GM23338 (cell line): ENCODE data around the gene UBE3B. TPM values are rescaled to one million over a fixed set of nuclear protein-coding genes. Genes with fewer than 3 reads are reported as not detected.

Experiments
- ATAC-seq: fragments of 200-7000 bp; cut with Tn5 transposase; 3 replicates; pipeline ENCODE4 v1.9.1; 2020
- DNase-seq: peaks from one replicate; pipeline ENCODE4 v3.0.0-alpha.2; 2015; ENCODE audit warnings: low spot score
- H2AFZ ChIP-seq: fragments of 200-600 bp; sonication (generic); 2 replicates; pipeline ENCODE4 v1.8.0; 2016; ENCODE audit warnings: antibody characterized with exemption, mild to moderate bottlenecking, moderate library complexity
- H3F3A ChIP-seq: fragments of 200-600 bp; sonication (generic); replicated peaks from 2 replicates; pipeline ENCODE4 v1.8.0; 2017; ENCODE audit warnings: antibody characterized with exemption, mixed run types, low read depth
- H3K27ac ChIP-seq: fragments of 200-600 bp; sonication (generic); 2 replicates; pipeline ENCODE4 v1.6.1; 2016; ENCODE audit warnings: low read depth
- H3K27me3 ChIP-seq: fragments of 200-600 bp; sonication (generic); 2 replicates; pipeline ENCODE4 v1.8.0; 2016; ENCODE audit warnings: mild to moderate bottlenecking, mixed run types, moderate library complexity; ENCODE audit not compliant: insufficient read depth
- H3K36me3 ChIP-seq: fragments of 200-600 bp; sonication (generic); 2 replicates; pipeline ENCODE4 v1.8.0; 2016; ENCODE audit warnings: mild to moderate bottlenecking; ENCODE audit not compliant: insufficient read depth
- H3K4me1 ChIP-seq: fragments of 200-600 bp; sonication (generic); 2 replicates; pipeline ENCODE4 v1.8.0; 2016; ENCODE audit warnings: mild to moderate bottlenecking, moderate library complexity; ENCODE audit not compliant: insufficient read depth
- H3K4me2 ChIP-seq: fragments of 200-600 bp; sonication (generic); 2 replicates; pipeline ENCODE4 v1.7.1; 2017; ENCODE audit warnings: mixed run types
- H3K4me3 ChIP-seq: fragments of 200-600 bp; sonication (generic); 2 replicates; pipeline ENCODE4 v1.6.1; 2016; ENCODE audit warnings: mixed run types
- H3K79me2 ChIP-seq: fragments of 200-600 bp; sonication (generic); replicated peaks from 2 replicates; pipeline ENCODE4 v1.8.0; 2017; ENCODE audit warnings: mild to moderate bottlenecking; ENCODE audit not compliant: insufficient read depth
- H3K9me2 ChIP-seq: fragments of 200-600 bp; sonication (generic); 2 replicates; pipeline ENCODE4 v1.8.0; 2017; ENCODE audit not compliant: insufficient read depth
- H4K20me1 ChIP-seq: fragments of 200-600 bp; sonication (generic); replicated peaks from 2 replicates; pipeline ENCODE4 v1.8.0; 2017; ENCODE audit warnings: mild to moderate bottlenecking; ENCODE audit not compliant: insufficient read depth
- H3K27ac Mint-ChIP-seq: 2 replicates; pipeline ENCODE4 v1.8.0; 2020; ENCODE audit warnings: inconsistent platforms, mild to moderate bottlenecking, moderate library complexity, mixed read lengths
- H3K27me3 Mint-ChIP-seq: 3 replicates; pipeline ENCODE4 v1.8.0; 2022; ENCODE audit warnings: low read depth, mild to moderate bottlenecking, moderate library complexity, mixed read lengths, inconsistent platforms; ENCODE audit not compliant: insufficient read depth, poor library complexity
- H3K36me3 Mint-ChIP-seq: 3 replicates; pipeline ENCODE4 v1.8.0; 2021; ENCODE audit warnings: low read depth, mild to moderate bottlenecking, inconsistent platforms, moderate library complexity, mixed read lengths
- H3K4me1 Mint-ChIP-seq: 3 replicates; pipeline ENCODE4 v1.8.0; 2020; ENCODE audit warnings: mild to moderate bottlenecking, inconsistent platforms, mixed read lengths
- H3K4me3 Mint-ChIP-seq: 3 replicates; pipeline ENCODE4 v1.8.0; 2021; ENCODE audit warnings: moderate library complexity, mild to moderate bottlenecking, inconsistent platforms, mixed read lengths
- H3K9me3 Mint-ChIP-seq: 3 replicates; pipeline ENCODE4 v1.8.0; 2020; ENCODE audit warnings: moderate library complexity, mild to moderate bottlenecking, inconsistent platforms, mixed read lengths
- CREB1 ChIP-seq: fragments of 250-450 bp; sonication (Bioruptor Pico); IDR thresholded peaks from 2 replicates; pipeline ENCODE4 v1.5.0; 2020; ENCODE audit warnings: low read depth, mild to moderate bottlenecking, moderate library complexity
- CTCF ChIP-seq, 2 experiments: fragments of 200-600 bp in 1 of 2; sonication (generic) in 1 of 2; conservative IDR thresholded peaks; 2 replicates each; pipeline versions ENCODE4 v1.5.1 to v1.6.1; 2016 to 2017; ENCODE audit warnings: antibody characterized with exemption in 2 of 2, low read depth in 2 of 2, mild to moderate bottlenecking in 2 of 2, moderate library complexity in 1 of 2
- ETS1 ChIP-seq: IDR thresholded peaks from 2 replicates; pipeline ENCODE4 v1.6.1; 2016; ENCODE audit warnings: antibody characterized with exemption
- EZH2 ChIP-seq: fragments of 200-600 bp; sonication (generic); IDR thresholded peaks from one replicate; pipeline ENCODE4 v1.8.0; 2017; ENCODE audit warnings: antibody characterized with exemption, mild to moderate bottlenecking, low read depth; ENCODE audit not compliant: unreplicated experiment
- EZH2phosphoT487 ChIP-seq: fragments of 200-600 bp; sonication (generic); IDR thresholded peaks from one replicate; pipeline ENCODE4 v1.8.1; 2018; ENCODE audit warnings: antibody characterized with exemption; ENCODE audit not compliant: unreplicated experiment
- JUNB ChIP-seq: IDR thresholded peaks from one replicate; pipeline ENCODE4 v1.6.1; 2016; ENCODE audit warnings: antibody characterized with exemption; ENCODE audit not compliant: unreplicated experiment
- NANOG ChIP-seq: IDR thresholded peaks from 2 replicates; pipeline ENCODE4 v1.6.1; 2016; ENCODE audit warnings: antibody characterized with exemption, borderline replicate concordance
- POLR2AphosphoS5 ChIP-seq: IDR thresholded peaks from 2 replicates; pipeline ENCODE4 v1.6.1; 2016; ENCODE audit warnings: antibody characterized with exemption, low read depth
- REST ChIP-seq: IDR thresholded peaks from one replicate; pipeline ENCODE4 v1.6.1; 2018; ENCODE audit warnings: antibody characterized with exemption; ENCODE audit not compliant: unreplicated experiment
- STAT1 ChIP-seq: IDR thresholded peaks from one replicate; pipeline ENCODE4 v1.6.1; 2016; ENCODE audit warnings: antibody characterized with exemption; ENCODE audit not compliant: unreplicated experiment
- ZNF114 ChIP-seq: fragments of 250-450 bp; sonication (Bioruptor Pico); IDR thresholded peaks from 2 replicates; pipeline ENCODE4 v1.5.0; 2020; ENCODE audit warnings: mild to moderate bottlenecking, moderate library complexity
- ZNF331 ChIP-seq: fragments of 250-450 bp; sonication (Bioruptor Pico); IDR thresholded peaks from 2 replicates; pipeline ENCODE4 v1.5.0; 2020; ENCODE audit warnings: low read depth, mild to moderate bottlenecking, moderate library complexity
- ZNF462 ChIP-seq: fragments of 250-450 bp; sonication (Bioruptor Pico); IDR thresholded peaks from 2 replicates; pipeline ENCODE4 v1.5.0; 2020; ENCODE audit warnings: mild to moderate bottlenecking, moderate library complexity
- polyA plus RNA-seq: library from polyadenylated mRNA; unstranded; fragments of >200 nt; fragmentation: Nextera tagmentation; extraction: Ambion mirVana; gene quantifications from 2 replicates; pipeline ENCODE4 v1.2.1, GENCODE V29; 2016
- total RNA-seq: library from RNA; depleted of rRNA; stranded (reverse); fragments of >200 nt; shearing (Covaris generic); gene quantifications from 2 replicates; pipeline ENCODE4 v1.2.3, GENCODE V29; 2014

Gene UBE3B
- total and polyA plus RNA-seq, 2 experiments from 2014 or later, result 20.8 TPM

- no peak for TF ChIP-seq CTCF (conservative IDR thresholded peaks at IDR 0.05; ENCODE audit: low read depth in 2 of 2)
- no peak for TF ChIP-seq ETS1
- no peak for TF ChIP-seq EZH2
- no peak for TF ChIP-seq JUNB
- no peak for TF ChIP-seq POLR2AphosphoS5
- no peak for TF ChIP-seq ZNF331
Measured at GRCh38 chr12:109480356-109480755, 2.9 kb downstream of the UBE3B start (continued).

GRCh38 chr12:109481863-109482262 is 4.4 kb downstream of the UBE3B start:
- Histone ChIP-seq H3K36me3 (peaks cover 13% of the 10 kb centered on the region; the same call in 1 of the 2 replicates), H3K4me3 (no peak overlapping the region), H3K4me2 (no peak overlapping the region), H4K20me1 (no peaks in the 10 kb centered on the region; the same call in 1 of the 2 replicates), H3K4me1 (peaks cover 8% of the 10 kb centered on the region), H2AFZ (no peak overlapping the region), H3K27ac (no peak overlapping the region), H3K79me2 (peaks cover 27% of the 10 kb centered on the region), H3K27me3 (no peaks in the 10 kb centered on the region), H3F3A (no peaks in the 10 kb centered on the region), H3K9me2 (no peaks in the 10 kb centered on the region)
- DNase-seq, result no peak
- H3K4me3 Mint-ChIP-seq, result no peak overlapping the region
- H3K9me3 Mint-ChIP-seq, result no peaks in the 10 kb centered on the region
- H3K4me1 Mint-ChIP-seq, result no peaks in the 10 kb centered on the region
- peaks cover 23% of the 10 kb centered on the region for H3K36me3 Mint-ChIP-seq
- ATAC-seq, result no peak
- H3K27ac Mint-ChIP-seq, result no peak overlapping the region
- no peaks in the 10 kb centered on the region for H3K27me3 Mint-ChIP-seq
- TF ChIP-seq EZH2phosphoT487 (no peak), ZNF331 (no peak), REST (no peak), ZNF114 (CRISPR knock-in tag) (no peak), ZNF462 (no peak), CREB1 (no peak), NANOG (no peak), POLR2AphosphoS5 (no peak), STAT1 (no peak), JUNB (no peak)
